Posterior vena cava (tissue), 2 donors: ENCODE data around the gene GALNT7. TPM values are rescaled to one million over a fixed set of nuclear protein-coding genes. Genes with fewer than 3 reads are reported as not detected.
A peak's percentile ranks its signal among the peaks of the same experiment; 100 is the strongest.
"Not testable (repeated sequence)": the region's sequence is repeated elsewhere in the genome, so short reads cannot be mapped to it uniquely, and the experiment has no call there.

Experiments used
- DNase-seq: peaks from one replicate; pipeline ENCODE4 v3.0.0-alpha.2; 2020; ENCODE audit warnings: low spot score
- intact Hi-C, 2 donors: fragments of 100-400 bp; cut with DNase I; formaldehyde crosslinking; loops; one replicate each; pipeline versions ENCODE4 v1.14.1 to v1.14.2; 2022 to 2023
- total RNA-seq, 2 donors: library from RNA; stranded (reverse); fragmentation: NEBNext Ultra II Directional; extraction: Animal tissue kit (Norgen Biotek cat#: 25700); gene quantifications; one replicate each; pipeline ENCODE4 v1.2.1, GENCODE V29; 2021
- donor health status: DM: yes; HTN: yes; CAD: no.
- donor health status: DM: yes; HTN: yes; CAD: no.

GALNT7 gene
- total RNA-seq, 2 donors from 2014 or later = 10.2 to 16.2 TPM

GRCh38 chr4:173160871-173161270 is 7.7 kb upstream of the GALNT7 start:
- DNase-seq = no peak
- intact Hi-C loops = no loop called here

GRCh38 chr4:173161311-173161710 is 7.3 kb upstream of the GALNT7 start:
- no peak for DNase-seq
- intact Hi-C loops = no loop called here

GRCh38 chr4:173165706-173166105 is 2.9 kb upstream of the GALNT7 start:
- intact Hi-C loops = no loop called here

GRCh38 chr4:173166491-173166890 is 2.1 kb upstream of the GALNT7 start:
- no peak for DNase-seq
- intact Hi-C loops = no loop called here

More at GRCh38 chr4:173165706-173166105, 2.9 kb upstream of the GALNT7 start:
- no peak for DNase-seq

GRCh38 chr4:173167758-173168395 is 734 bp upstream of the GALNT7 start:
- intact Hi-C loops = no loop called here
- no peak for DNase-seq

GRCh38 chr4:173169178-173169427 is 492 bp downstream of the GALNT7 start:
- DNase-seq = no peak
- intact Hi-C loops = no loop called here

GRCh38 chr4:173169428-173170181 is 994 bp downstream of the GALNT7 start:
- DNase-seq = peak; percentile 91

GRCh38 chr4:173170182-173170778 is 1.7 kb downstream of the GALNT7 start:
- intact Hi-C loops = no loop called here
- no peak for DNase-seq

More at GRCh38 chr4:173169428-173170181, 994 bp downstream of the GALNT7 start:
- intact Hi-C loops = no loop called here

GRCh38 chr4:173171098-173171497 is 2.5 kb downstream of the GALNT7 start:
- DNase-seq = no peak
- intact Hi-C loops = no loop called here

- intact Hi-C loops = no loop called here
- DNase-seq = no peak
These were observed 3.4 kb downstream of the GALNT7 start for GRCh38 chr4:173171987-173172386.

GRCh38 chr4:173174184-173174583 is 5.6 kb downstream of the GALNT7 start:
- intact Hi-C loops = no loop called here
- no peak for DNase-seq

- intact Hi-C loops = no loop called here
These were observed 6.0 kb downstream of the GALNT7 start for GRCh38 chr4:173174594-173175012.

GRCh38 chr4:173176010-173176409 is 7.4 kb downstream of the GALNT7 start:
- intact Hi-C loops = no loop called here

More at GRCh38 chr4:173174594-173175012, 6.0 kb downstream of the GALNT7 start:
- DNase-seq = no peak

GRCh38 chr4:173177232-173177631 is 8.6 kb downstream of the GALNT7 start:
- no peak for DNase-seq
- intact Hi-C loops = no loop called here

More at GRCh38 chr4:173176010-173176409, 7.4 kb downstream of the GALNT7 start:
- no peak for DNase-seq

GRCh38 chr4:173178144-173178543 is 9.5 kb downstream of the GALNT7 start:
- intact Hi-C loops = no loop called here
- DNase-seq = no peak

- intact Hi-C loops = no loop called here
- DNase-seq = no peak
These were observed 13.2 kb downstream of the GALNT7 start for GRCh38 chr4:173181848-173182247.

- no peak for DNase-seq
- intact Hi-C loops = no loop called here
These were observed 13.8 kb downstream of the GALNT7 start for GRCh38 chr4:173182403-173182802.

- DNase-seq, intact Hi-C loops: not testable (repeated sequence)
These were observed 15.1 kb downstream of the GALNT7 start for GRCh38 chr4:173183659-173184247.

- intact Hi-C loops = no loop called here
- no peak for DNase-seq
These were observed 17.4 kb downstream of the GALNT7 start for GRCh38 chr4:173185847-173186510.

GRCh38 chr4:173187732-173188131 is 19.1 kb downstream of the GALNT7 start:
- no peak for DNase-seq
- intact Hi-C loops = no loop called here
